ENCODE data around the gene LRRN2. TPM values are rescaled to one million over a fixed set of nuclear protein-coding genes. Genes with fewer than 3 reads are reported as not detected.

Gene LRRN2
- total RNA-seq, 1 donor from 2014 or later = 0.17 TPM

DNA sequence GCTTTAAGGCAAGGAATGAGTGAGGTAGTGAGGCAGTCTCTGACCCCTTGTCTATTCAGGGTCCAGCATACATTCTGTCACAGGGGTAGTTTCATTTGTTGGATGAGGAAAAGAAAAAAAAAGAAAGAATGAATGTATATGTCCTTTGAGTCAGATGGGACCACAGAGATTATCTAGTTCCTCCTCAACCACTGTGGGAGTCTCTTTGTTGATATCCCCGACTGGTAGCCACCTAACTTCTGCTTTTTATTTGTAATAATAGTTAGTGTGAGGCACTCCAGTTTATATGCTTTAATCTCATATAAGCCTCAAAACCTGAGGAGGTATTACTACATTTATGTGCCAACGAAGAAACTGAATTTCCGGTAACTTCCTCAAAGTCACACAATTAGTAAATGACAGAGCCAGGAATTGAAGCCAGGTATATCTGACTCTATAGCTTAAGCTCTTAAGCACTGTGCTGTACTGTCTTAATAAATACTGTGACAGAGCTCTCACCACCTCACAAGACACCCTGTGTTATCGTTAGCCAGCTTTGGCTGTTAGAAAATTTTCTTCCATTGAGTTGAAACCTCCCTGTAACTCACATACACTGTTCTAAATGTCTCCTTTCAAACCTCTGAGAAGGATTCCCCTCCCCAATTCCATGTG, 87.1 kb downstream of the LRRN2 start:
- no peak for DNase-seq

DNA sequence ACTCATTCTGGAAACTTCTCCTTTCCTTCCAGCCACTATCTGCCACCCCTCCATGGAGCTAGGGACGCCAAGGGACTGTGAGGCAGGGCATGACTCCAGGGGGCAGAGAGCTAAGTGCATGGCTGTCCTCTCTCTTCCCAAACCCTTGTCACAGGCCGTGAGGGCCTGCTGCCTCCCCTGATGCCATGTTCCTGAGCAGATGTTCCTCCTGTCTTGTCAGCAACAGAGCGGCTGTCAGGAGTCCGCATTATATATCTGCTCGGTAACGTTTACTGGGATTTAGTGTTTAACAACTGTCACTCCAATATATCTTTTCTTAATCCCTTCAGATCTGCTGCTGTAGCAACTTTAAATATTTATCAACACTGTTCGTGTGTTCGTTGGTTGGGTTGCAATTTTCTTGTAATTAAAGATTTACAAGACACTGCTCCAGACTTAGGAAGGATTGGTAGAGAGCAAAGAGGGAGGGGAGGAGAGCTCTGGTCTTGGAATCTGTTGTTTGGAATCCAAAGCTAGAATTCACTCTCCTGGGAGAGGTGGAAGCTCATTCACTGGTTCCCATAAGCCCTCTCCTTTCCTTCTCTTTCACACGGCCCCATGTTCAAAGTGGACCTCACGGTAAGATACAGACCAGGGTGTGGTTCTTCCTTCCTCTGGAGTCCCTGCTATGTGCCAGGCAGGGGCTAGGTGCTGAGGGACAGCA, 93.1 kb downstream of the LRRN2 start:
- no peak for DNase-seq

DNA sequence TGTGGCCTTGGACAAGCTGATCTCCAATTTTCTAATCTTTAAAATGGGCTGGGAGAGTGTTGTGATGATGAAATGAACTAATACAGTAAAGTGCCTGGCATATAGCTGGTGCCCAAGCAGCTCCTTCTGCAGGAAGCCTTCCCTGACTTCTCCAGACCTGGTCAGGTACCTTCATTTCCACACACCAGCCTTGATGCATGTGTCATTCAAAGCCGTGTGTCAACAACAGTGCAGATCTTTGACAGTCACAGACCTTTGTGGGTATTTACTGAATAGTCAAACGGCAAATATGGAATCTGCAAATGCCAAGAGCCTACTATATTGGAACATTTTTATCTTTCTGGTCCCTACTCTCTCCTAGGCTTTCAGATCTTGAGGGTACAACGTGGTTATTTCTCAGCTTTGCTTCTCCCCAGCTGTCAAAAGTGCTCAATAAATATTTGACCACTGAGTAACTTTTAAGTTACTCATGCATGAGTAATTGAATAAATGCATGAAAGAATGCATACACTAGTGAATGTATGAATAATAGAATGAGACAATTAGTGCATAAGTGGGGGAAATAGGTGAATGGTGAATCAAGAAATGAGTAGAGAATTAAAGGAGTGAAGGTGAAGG, 94.0 kb downstream of the LRRN2 start:
- DNase-seq = no peak

GRCh38 chr1:204589409-204590038, 96.0 kb downstream of the LRRN2 start:
- DNase-seq = no peak

GRCh38 chr1:204588826-204589225, 96.7 kb downstream of the LRRN2 start:
- DNase-seq = no peak

DNA sequence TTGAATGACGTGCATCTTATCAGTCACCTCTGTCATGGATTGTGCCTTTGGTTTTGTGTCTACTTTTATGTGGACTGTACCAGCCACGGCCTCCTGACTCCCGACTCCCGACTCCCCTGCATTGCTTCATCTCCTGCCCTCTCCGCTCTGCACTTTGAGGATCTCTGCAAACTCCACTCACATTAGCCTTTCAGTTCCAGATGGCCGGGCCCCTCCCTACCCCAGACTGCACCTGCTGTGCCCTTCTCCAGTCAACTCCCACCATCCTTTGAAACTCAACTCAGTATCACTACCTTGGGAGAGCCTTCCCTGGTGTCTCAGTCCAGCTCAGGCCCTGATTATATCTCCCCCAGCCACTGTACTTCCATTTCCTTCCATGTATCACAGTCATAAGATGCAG, 97.9 kb downstream of the LRRN2 start:
- DNase-seq = no peak

DNA sequence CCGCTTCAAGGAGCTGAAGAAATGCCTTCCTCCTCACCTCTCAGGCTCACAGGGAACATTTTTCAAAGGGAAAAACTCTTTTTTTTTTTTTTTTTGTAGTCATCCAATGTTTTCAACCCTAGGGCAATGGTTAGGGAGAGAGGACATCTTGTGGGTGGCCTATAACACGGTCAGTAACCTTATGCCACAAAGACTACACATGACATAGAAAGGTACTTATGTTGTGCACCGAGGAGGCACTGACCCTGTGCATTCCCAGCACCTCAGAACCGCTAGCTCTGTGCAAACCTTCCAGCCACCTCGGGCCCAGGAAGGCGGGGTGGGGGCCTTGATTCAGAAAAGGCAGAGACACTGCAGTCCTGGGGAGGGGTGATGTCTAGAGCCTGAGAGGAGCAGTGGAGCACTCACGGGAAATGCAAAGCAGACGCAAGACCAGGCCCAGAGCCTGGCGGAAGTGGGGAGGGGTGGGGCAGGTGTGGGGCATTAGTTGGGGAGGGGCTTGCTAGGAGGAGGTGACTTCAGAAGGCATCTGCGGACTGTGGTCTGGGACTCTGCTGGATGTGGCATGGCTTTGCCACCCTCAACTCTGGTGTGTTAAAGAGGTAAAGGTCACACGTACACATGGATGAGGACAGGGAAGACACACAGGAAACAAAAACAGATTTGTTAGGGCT, 100.7 kb downstream of the LRRN2 start:
- DNase-seq = no peak

DNA sequence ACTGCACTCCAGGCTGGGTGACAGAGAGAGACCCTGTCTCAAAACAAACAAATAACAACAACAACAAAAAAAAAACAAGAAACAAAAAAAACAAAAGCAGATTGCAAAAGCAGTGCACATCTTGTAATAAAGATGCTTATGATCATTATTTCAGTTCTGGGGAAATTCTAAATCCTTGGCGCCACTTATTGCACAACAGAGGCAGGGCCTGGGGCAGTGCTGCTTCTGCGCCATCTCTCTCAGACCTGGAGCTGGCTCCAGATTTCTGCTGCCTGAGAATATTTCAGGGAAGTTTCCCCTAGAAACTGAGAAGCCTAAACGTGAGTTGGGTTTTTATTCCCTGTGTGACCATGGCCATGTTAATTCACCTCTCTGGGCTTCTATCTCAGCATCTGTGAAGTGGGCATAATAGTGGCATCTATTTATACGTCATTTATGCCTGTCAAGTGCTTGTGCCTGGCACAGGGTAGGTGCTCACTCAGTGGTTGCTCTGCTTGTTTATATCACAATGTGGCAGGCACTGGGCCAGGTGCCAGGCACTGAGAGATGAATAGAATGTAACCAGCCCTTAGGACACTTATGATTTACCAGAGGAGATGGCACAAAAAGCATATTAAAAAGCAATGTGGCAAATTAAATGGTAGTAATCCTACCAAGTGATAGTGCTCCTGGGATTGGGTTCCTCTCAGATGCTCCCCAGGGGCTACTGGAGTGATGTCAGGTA, 101.5 kb downstream of the LRRN2 start:
- DNase-seq = no peak

DNA sequence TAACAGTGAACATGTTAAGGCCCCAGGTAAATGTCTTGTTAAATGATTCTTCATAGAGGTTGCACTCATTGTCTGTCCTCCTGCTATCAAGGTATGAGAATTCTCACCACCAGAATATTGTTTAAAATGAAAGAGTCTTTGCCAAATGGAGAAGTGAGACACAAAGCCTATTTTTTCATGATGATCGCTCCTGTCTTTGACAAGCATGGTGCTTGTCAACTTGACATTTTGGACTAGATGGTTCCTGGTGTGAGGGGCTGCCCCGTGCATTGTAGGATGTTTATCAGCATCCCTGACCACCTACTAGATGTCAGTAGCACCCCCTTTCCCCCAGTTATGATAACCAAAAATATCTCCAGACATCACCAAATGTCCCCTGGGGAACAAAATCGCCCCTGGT, 103.8 kb downstream of the LRRN2 start:
- DNase-seq = no peak

- DNase-seq = no peak
These were observed 104.7 kb downstream of the LRRN2 start for GRCh38 chr1:204580862-204581261.

DNA sequence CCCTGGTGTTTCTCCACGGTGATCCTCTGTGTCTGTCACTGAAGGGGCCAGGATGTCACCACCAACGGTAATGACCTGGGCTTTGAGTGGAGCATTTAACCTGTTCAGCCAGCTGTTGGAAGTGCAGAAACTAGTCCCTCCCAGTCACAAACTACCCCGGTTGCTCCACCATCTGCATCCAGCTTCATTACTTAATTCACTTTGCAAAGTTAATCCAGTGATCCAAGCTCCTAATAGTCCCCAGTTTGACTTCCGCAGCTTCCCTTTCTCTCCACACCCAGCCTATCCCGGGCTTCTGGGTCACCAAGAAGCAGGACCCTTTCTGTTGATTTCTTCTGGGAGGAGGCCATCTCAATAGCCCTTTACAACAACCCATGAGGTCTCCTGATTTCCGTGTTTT, 105.9 kb downstream of the LRRN2 start:
- DNase-seq = no peak

GRCh38 chr1:204578867-204579664, 106.5 kb downstream of the LRRN2 start:
- DNase-seq = no peak

GRCh38 chr1:204577794-204578478, 107.6 kb downstream of the LRRN2 start:
- no peak for DNase-seq

DNA sequence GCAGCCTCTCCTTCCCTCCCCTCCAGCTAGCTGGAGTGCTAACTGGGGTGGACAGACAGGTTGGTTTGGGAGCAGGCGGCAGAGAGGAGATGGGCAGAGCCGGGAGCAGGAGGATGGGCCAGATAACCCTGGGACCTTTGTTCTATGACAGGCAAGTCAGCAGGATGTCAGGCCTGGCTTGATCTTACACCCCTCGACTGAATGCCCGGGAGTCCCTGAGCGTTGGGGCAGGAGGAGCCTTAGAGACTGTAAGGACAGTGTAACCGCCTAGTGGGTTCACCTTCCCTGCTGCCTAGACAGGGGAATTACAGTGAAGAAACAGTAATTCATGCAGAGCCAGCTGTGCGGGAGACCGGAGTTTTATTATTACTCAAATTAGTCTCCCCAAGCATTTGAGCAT, 109.1 kb downstream of the LRRN2 start:
- no peak for DNase-seq

DNA sequence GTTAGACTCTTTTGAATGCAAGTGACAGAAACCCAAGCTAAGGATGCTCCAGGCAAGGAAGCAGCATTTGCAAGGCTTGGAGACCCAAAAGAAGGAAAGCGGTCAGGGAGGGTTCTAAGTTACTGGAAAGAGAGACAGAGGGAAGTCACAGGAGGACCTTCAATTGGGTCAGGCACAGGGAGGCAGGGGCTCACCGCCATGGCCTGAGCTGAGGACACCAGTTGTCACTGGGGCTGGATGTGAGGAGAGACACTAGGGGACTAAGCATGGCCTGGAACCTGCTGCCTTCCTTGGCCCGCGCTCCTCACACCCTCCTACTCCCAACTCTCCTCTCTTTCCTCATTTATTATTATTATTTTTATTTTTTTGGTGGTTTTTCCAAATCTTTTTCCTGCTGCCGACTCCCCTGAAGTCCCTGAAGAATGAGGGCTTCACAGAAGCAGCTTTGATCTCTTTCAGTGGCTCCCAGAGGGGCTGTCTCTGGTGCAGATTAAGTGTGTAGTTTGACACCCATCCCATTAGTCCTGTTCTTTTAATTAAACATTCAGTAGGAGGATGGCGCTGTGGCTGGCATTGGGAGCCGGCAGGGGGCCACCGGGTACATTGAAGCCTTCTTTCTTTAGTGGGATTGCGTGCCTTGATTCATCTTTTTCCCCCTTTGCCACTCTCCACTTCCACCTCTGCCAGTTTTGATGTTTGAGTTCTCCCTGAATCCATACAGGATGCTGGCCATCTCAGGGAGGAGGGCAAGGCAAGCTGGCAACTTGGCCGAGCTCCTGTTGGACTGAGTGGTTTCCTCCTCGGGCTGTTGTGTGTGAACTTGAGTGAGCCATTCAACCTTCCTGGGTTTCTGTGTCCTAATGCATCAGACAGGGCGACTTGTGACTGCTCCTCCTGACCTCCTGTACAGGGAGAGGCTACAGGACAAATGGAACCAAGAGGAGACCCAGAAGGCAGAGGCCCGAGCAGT, 110.0 kb downstream of the LRRN2 start:
- no peak for DNase-seq

DNA sequence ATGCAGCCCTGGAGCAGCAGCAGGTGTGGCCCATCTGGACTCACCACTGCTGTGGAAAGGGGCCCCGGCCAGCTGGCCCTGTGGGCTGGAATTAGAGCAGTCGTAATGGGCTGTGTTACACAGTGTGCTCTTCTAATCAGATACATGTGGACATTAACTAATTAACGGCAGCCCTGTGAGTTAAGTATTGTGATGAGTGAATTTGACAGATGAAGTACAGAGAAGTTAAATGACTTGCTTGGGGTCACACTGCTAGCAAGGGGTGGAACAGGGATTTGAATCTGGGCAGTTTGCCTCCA, 110.7 kb downstream of the LRRN2 start:
- DNase-seq = no peak

DNA sequence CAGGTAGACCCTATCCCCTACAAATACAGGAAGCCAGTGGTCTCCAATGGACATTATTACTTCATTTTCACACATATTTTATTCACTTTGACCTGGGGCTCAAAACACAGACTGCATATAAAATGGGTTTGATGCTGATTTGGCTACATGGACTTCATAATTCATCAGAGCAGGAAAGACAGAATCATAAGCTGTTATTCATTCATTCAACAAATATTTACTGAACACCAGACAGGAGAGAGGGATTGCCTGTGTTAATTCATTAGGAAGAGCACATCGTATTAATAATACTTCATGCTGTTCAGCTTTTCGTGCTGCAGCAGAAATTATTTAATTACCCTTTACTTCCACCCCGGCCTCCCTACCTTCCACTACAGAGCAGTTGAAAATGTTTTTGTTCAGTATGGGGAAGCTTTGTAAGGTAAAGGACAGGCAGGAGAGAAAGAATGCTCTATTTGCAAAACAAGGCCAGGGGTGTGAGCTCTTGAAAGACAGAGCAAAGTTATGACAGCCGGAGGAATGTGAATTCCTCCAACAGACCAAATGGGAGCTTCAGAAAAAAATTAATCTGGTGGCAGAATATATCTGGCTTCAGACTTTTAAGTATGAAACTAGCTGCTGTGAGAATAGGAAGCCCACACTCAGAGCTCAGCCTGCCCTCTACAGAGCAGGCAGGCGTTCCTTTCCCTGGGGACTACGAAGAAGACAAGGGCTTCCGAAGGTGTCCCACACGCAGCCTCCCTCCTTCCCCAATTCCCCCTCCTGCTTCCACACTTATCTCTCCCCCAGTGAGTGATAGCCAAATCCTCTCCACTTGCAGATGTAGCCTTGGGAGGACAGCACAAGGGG, 111.3 kb downstream of the LRRN2 start:
- no peak for DNase-seq

DNA sequence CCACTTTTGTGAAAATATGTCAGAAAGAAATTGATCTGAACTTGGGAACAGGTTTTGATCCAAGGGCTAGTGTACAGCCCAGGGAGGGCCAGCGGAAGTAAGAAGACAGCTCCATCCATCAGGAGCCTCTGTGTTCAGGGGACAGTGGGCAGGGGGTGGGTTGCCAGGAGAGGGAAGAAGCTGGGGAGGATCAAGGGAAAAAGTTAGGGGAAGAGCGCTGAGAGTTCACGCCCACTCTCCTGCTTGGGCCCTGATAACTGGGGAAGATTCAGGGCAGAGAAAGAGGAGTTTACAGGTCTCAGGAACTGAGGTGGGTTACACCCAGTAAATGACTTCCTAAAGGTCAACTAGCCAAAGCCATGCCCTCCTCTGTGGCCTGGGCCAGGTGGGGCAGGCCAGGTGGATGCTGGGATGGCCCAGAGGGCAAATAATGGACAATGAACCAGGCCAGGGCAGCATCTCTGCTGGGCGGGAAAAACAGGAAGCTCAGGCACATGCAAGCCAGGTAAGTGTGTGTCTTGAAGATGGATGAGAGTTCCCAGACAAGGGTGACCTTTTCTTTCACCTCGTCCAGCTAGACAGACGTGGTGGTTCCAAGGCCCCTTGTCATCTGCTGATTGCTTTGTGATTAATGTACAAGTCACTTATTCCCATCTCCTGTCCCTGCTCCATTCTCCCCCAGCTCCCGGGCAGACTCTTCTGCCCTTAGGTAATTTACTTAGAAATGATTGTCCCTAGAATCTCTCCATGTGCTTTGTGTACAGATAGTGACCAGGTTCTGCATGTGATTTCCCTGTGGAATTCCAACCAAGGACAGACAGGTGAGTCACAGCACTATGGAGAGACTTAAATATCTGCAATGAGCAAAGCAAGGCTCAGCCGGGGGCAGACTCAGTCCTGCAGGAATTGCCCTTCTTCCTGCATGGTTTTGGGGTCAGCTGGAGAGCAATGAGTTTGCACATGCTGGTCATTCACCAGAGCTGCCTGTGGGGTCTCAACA, 112.3 kb downstream of the LRRN2 start:
- DNase-seq = no peak
